Endothelial cell of umbilical vein (primary cell): Measurements from ENCODE around the gene A1CF. TPM values are rescaled to one million over a fixed set of nuclear protein-coding genes. Genes with fewer than 3 reads are reported as not detected.

Experiments
- BruUV-seq: library from RNA; stranded (reverse); fragments of 400-500 nt; replicated peaks from 2 replicates; lab custom pipeline; 2021; lab: Mats Ljungman, UMichigan
- CTCF ChIA-PET: fragments of 300-600, 350-600 bp; sonication (Branson Sonifier 250); formaldehyde crosslinking; loops from one replicate; lab custom pipeline; 2021; ENCODE audit warnings: antibody characterized with exemption, inconsistent platforms; lab: Charles Lee
- POLR2A ChIA-PET: fragments of 300-600, 350-600 bp; sonication (Branson Sonifier 250); formaldehyde crosslinking; loops from one replicate; lab custom pipeline; 2021; ENCODE audit warnings: antibody characterized with exemption, inconsistent platforms; lab: Charles Lee
- DNase-seq: peaks from one replicate; pipeline ENCODE4 v3.0.0-alpha.2; 2011; ENCODE audit warnings: low read depth, low spot score
- FAIRE-seq: peaks from 2 replicates; lab custom pipeline; 2011; peaks lifted over from hg19 to GRCh38; lab: Jason Lieb, UNC
- H2AFZ ChIP-seq: 2 replicates; pipeline ENCODE4 v1.6.0; 2012; ENCODE audit warnings: low read depth, low read length, control low read depth, inconsistent platforms
- H3K27ac ChIP-seq: 2 replicates; pipeline ENCODE4 v1.5.1; 2011; ENCODE audit warnings: low read depth, mild to moderate bottlenecking, control low read depth, low read length, moderate library complexity; ENCODE audit not compliant: insufficient read depth
- H3K27me3 ChIP-seq, 2 experiments: 2 replicates each; pipeline versions ENCODE4 v1.6.0 to v1.6.1; 2011; ENCODE audit warnings: low read length in 2 of 2, mixed read lengths in 1 of 2; ENCODE audit not compliant: control insufficient read depth in 2 of 2, insufficient read depth in 2 of 2
- H3K36me3 ChIP-seq, 2 experiments: 2 replicates in 1 of 2; 3 replicates in 1 of 2; pipeline ENCODE4 v1.5.1; 2011; ENCODE audit warnings: low read length in 2 of 2, mild to moderate bottlenecking in 1 of 2, moderate library complexity in 1 of 2; ENCODE audit not compliant: control insufficient read depth in 2 of 2, insufficient read depth in 2 of 2; ENCODE audit errors: extremely low read depth in 1 of 2
- H3K4me1 ChIP-seq: 3 replicates; pipeline ENCODE4 v1.5.1; 2011; ENCODE audit warnings: mild to moderate bottlenecking, low read length; ENCODE audit not compliant: control insufficient read depth, insufficient read depth; ENCODE audit errors: extremely low read depth
- H3K4me2 ChIP-seq: 2 replicates; pipeline ENCODE4 v1.6.1; 2011; ENCODE audit warnings: low read length, control low read depth, mixed read lengths; ENCODE audit not compliant: insufficient read depth
- H3K4me3 ChIP-seq, 3 experiments: fragments of 200-600 bp in 1 of 3; sonication (generic), shearing (Covaris generic) in 1 of 3; replicated peaks in 1 of 3; 2 replicates each; pipeline ENCODE4 v1.5.1; 2011 to 2016; ENCODE audit warnings: control low read depth in 3 of 3, low read length in 3 of 3, mild to moderate bottlenecking in 2 of 3, inconsistent platforms in 1 of 3, low read depth in 1 of 3, moderate library complexity in 1 of 3; ENCODE audit not compliant: insufficient read depth in 1 of 3
- H3K79me2 ChIP-seq: 2 replicates; pipeline ENCODE4 v1.6.0; 2012; ENCODE audit warnings: low read length, inconsistent platforms; ENCODE audit not compliant: control insufficient read depth, insufficient read depth
- H3K9ac ChIP-seq: replicated peaks from 2 replicates; pipeline ENCODE3; 2011; ENCODE audit warnings: low read length, control low read depth; ENCODE audit not compliant: insufficient read depth; ENCODE audit errors: extremely low read depth
- H3K9me1 ChIP-seq: replicated peaks from 3 replicates; pipeline ENCODE4 v1.6.0; 2011; ENCODE audit warnings: mild to moderate bottlenecking, low read length; ENCODE audit not compliant: control insufficient read depth, insufficient read depth; ENCODE audit errors: extremely low read depth
- H3K9me3 ChIP-seq: replicated peaks from 2 replicates; pipeline ENCODE4 v1.5.1; 2012; ENCODE audit warnings: low read length, inconsistent platforms; ENCODE audit not compliant: control insufficient read depth, insufficient read depth
- H4K20me1 ChIP-seq: replicated peaks from 2 replicates; pipeline ENCODE3; 2011; ENCODE audit warnings: mild to moderate bottlenecking, low read length; ENCODE audit not compliant: control insufficient read depth, insufficient read depth; ENCODE audit errors: extremely low read depth
- CTCF ChIP-seq, 2 donors: IDR thresholded peaks; 1 replicate in 1 of 2; 2 replicates in 1 of 2; pipeline ENCODE4 v1.5.1; 2011; ENCODE audit warnings: low read length in 2 of 2, mild to moderate bottlenecking in 2 of 2, moderate library complexity in 2 of 2, control low read depth in 1 of 2, inconsistent platforms in 1 of 2, low read depth in 1 of 2; ENCODE audit not compliant: insufficient read depth in 1 of 2; ENCODE audit errors: extremely low read depth in 1 of 2
- EZH2 ChIP-seq: IDR thresholded peaks from 2 replicates; pipeline ENCODE4 v1.6.1; 2012; ENCODE audit warnings: borderline replicate concordance, low read depth, mild to moderate bottlenecking, moderate library complexity, low read length, inconsistent platforms; ENCODE audit not compliant: severe bottlenecking
- FOS ChIP-seq: IDR thresholded peaks from 2 replicates; pipeline ENCODE4 v1.6.1; 2011; ENCODE audit warnings: mild to moderate bottlenecking, low read length, moderate library complexity, borderline replicate concordance; ENCODE audit not compliant: insufficient read depth
- dilution Hi-C: fragments of 300-500 bp; cut with MboI; formaldehyde crosslinking; loops from one replicate; pipeline ENCODE4 v1.15.0; 2019; ENCODE audit warnings: low sequenced_read_pairs; ENCODE audit not compliant: extremely low pct_ligation_motif_present
- intact Hi-C: fragments of 100-400 bp; cut with micrococcal nuclease; formaldehyde crosslinking; loops from one replicate; pipeline ENCODE4 v1.10.0; 2022
- polyA plus RNA-seq, 4 experiments: library from polyadenylated mRNA; depleted of rRNA in 3 of 4; stranded (reverse) in 3 of 4; unstranded in 1 of 4; fragments of >200 nt; gene quantifications; 2 replicates each; pipeline versions ENCODE4 v1.2.1 to v1.2.3, GENCODE V29; 2011 to 2012; ENCODE audit warnings: missing spikeins in 1 of 4
- total RNA-seq: library from RNA; stranded (reverse); gene quantifications from 2 replicates; pipeline ENCODE4 v1.2.3, GENCODE V29; 2021

The A1CF gene
- total and polyA plus RNA-seq, 2 donors (not counting 3 experiments of a cell fraction or from before 2014, with no cell fraction given), result not detected

- no peak overlapping the region for H3K4me2 ChIP-seq
- TF ChIP-seq EZH2 (no peak), CTCF (IDR thresholded peaks at IDR 0.05; ENCODE audit: extremely low read depth in 1 of 2, insufficient read depth in 1 of 2, low read depth in 1 of 2, low read length in 2 of 2) (no peak)
- FAIRE-seq, result no peak
- no peak overlapping the region for H3K4me3 ChIP-seq
- POLR2A ChIA-PET, result no interaction called here
- no peak overlapping the region for H2AFZ ChIP-seq
- dilution Hi-C loops, result no loop called here
- no peaks in the 10 kb centered on the region for H3K4me1 ChIP-seq
- no peaks in the 10 kb centered on the region for H4K20me1 ChIP-seq
- peaks cover 12 to 14% of the 10 kb centered on the region in 2 experiments for H3K27me3 ChIP-seq
- H3K9me3 ChIP-seq, result no peaks in the 10 kb centered on the region
- DNase-seq, result no peak
- BruUV-seq, result no TSS peak
- CTCF ChIA-PET, result interaction anchor here (4.6 kb wide), 1 partner anchor 104 kb away, joined by 99 read pairs; no protein-coding TSS in a partner anchor
- H3K9me1 ChIP-seq, result no peaks in the 10 kb centered on the region
- H3K79me2 ChIP-seq, result no peaks in the 10 kb centered on the region
- intact Hi-C loops, result loop anchor here (10.0 kb wide), 1 partner anchor 1298 kb away; no protein-coding TSS in a partner anchor
- H3K27ac ChIP-seq, result no peak overlapping the region
- no peak overlapping the region for H3K9ac ChIP-seq
- H3K36me3 ChIP-seq, result no peaks in the 10 kb centered on the region
These were observed 7.0 kb upstream of the A1CF start for GRCh38 chr10:50892467-50892866.

- no peaks in the 10 kb centered on the region for H3K9me3 ChIP-seq
- no TSS peak for BruUV-seq
- no peak overlapping the region for H3K27ac ChIP-seq
- no peaks in the 10 kb centered on the region for H3K36me3 ChIP-seq
- no peaks in the 10 kb centered on the region for H3K79me2 ChIP-seq
- no peak overlapping the region for H2AFZ ChIP-seq
- no peak for DNase-seq
- no peaks in the 10 kb centered on the region for H3K4me1 ChIP-seq
- no peak overlapping the region for H3K9ac ChIP-seq
- FAIRE-seq, result no peak
- H3K27me3 ChIP-seq, result peaks cover 1 to 21% of the 10 kb centered on the region in 2 experiments
- no peak for TF ChIP-seq FOS
- dilution Hi-C loops, result no loop called here
- ChIA-PET CTCF (interaction anchor here (1.6 kb wide), 1 partner anchor 9 kb away, joined by 3 read pairs; no protein-coding TSS in a partner anchor), POLR2A (no interaction called here)
- intact Hi-C loops, result no loop called here
- H4K20me1 ChIP-seq, result no peaks in the 10 kb centered on the region
- H3K9me1 ChIP-seq, result no peaks in the 10 kb centered on the region
- no peak overlapping the region for H3K4me3 ChIP-seq
- H3K4me2 ChIP-seq, result no peak overlapping the region
These were observed 1.1 kb downstream of the A1CF start for GRCh38 chr10:50884302-50884701.
